H1 (cell line): ENCODE measurements around the gene PTPRT. TPM values are rescaled to one million over a fixed set of nuclear protein-coding genes. Genes with fewer than 3 reads are reported as not detected.

Experiments used
- CTBP2 ChIP-seq: IDR thresholded peaks from 2 replicates; pipeline ENCODE4 v1.7.0; 2011; ENCODE audit warnings: borderline replicate concordance, mild to moderate bottlenecking, moderate library complexity, mixed read lengths, low read length; ENCODE audit not compliant: insufficient read depth, insufficient read length
- JUN ChIP-seq: IDR thresholded peaks from 2 replicates; pipeline ENCODE4 v1.6.1; 2011; ENCODE audit warnings: low read depth, mild to moderate bottlenecking, improper control_type of control experiment, low read length
- NRF1 ChIP-seq: IDR thresholded peaks from 2 replicates; pipeline ENCODE4 v1.6.1; 2011; ENCODE audit warnings: mild to moderate bottlenecking, low read depth, low read length, improper control_type of control experiment
- POLR2AphosphoS5 ChIP-seq: IDR thresholded peaks from 2 replicates; pipeline ENCODE4 v1.6.1; 2011; ENCODE audit warnings: low read depth, low read length
- SP4 ChIP-seq: IDR thresholded peaks from 2 replicates; pipeline ENCODE4 v1.6.1; 2012; ENCODE audit warnings: low read length, inconsistent platforms
- SUZ12 ChIP-seq: fragments of 200-600 bp; sonication (generic); IDR thresholded peaks from 2 replicates; pipeline ENCODE4 v1.6.1; 2012; ENCODE audit warnings: mild to moderate bottlenecking, inconsistent platforms, low read length, moderate library complexity, mixed read lengths
- TCF12 ChIP-seq: IDR thresholded peaks from 2 replicates; pipeline ENCODE4 v1.6.1; 2011; ENCODE audit warnings: low read depth, mild to moderate bottlenecking, low read length
- polyA plus RNA-seq, 7 experiments: library from polyadenylated mRNA; depleted of rRNA in 3 of 7; stranded (reverse) in 5 of 7; unstranded in 2 of 7; fragments of >200 nt in 5 of 7; fragments of 200-250 nt in 2 of 7; gene quantifications; 1 replicate in 5 of 7; 2 replicates in 1 of 7; 4 replicates in 1 of 7; pipeline versions ENCODE4 v1.2.1 to v1.2.3, GENCODE V29; 2011 to 2013; ENCODE audit warnings: missing spikeins in 2 of 7, mixed read lengths in 2 of 7
- total RNA-seq: library from RNA; stranded (reverse); fragmentation: NEBNext Ultra II Directional; extraction: Animal tissue kit (Norgen Biotek cat#: 25700); gene quantifications from 2 replicates; pipeline ENCODE4 v1.2.1, GENCODE V29; 2021
- TF ChIP-seq, protein P1 (sequence below): fragments of 300-600 bp; sonication (generic); IDR thresholded peaks from 2 replicates; pipeline ENCODE4 v1.7.1; 2012; ENCODE audit warnings: low read length, moderate library complexity, mild to moderate bottlenecking, inconsistent platforms; ENCODE audit not compliant: insufficient replicate concordance

PTPRT gene
- total and polyA plus RNA-seq, 2 of the 8 experiments (the other 6 are each of a cell fraction or from before 2014, with no cell fraction given) = 0.33 to 1.8 TPM

DNA sequence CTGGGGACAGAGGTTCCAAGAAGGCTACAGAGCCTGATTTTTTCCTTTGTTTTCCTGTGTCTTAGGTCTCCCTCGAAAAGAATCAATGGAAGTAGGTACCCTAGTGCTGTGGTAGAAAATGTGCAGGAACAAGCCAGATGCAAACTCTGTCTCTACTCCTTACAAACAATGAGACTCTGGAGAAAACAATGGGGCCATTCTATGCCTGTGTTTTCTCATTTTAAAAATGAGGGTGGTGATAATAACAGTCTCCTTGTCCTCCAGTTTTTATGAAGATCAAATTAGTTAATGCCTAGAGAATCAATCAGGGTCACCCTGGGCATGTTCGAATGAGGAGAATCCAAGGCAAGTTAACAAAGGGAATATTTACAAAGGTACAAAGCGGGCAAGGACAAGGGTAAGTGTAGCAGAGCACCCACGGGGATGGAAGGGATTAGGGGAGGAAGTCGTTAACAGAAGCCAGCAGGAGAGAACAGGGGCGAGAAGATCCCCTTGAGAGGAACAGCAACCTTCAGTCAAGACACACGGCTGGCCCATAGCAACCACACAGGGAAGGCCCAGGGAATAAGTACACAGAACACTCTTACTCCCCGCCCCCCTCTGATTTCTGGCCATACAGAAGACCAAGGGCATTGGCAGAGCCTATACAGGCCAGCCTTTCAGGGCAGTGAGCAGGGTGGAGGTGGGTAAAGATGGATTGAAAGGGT lies 342.8 kb downstream of the PTPRT start (continued):
- no peak for TF ChIP-seq NRF1
- no peak for TF ChIP-seq TCF12
- TF ChIP-seq SUZ12 = no peak
- TF ChIP-seq JUN = no peak
- TF ChIP-seq CTBP2 = no peak
- no peak for TF ChIP-seq POLR2AphosphoS5
- TF ChIP-seq SP4 = no peak
- TF ChIP-seq, protein P1, sequence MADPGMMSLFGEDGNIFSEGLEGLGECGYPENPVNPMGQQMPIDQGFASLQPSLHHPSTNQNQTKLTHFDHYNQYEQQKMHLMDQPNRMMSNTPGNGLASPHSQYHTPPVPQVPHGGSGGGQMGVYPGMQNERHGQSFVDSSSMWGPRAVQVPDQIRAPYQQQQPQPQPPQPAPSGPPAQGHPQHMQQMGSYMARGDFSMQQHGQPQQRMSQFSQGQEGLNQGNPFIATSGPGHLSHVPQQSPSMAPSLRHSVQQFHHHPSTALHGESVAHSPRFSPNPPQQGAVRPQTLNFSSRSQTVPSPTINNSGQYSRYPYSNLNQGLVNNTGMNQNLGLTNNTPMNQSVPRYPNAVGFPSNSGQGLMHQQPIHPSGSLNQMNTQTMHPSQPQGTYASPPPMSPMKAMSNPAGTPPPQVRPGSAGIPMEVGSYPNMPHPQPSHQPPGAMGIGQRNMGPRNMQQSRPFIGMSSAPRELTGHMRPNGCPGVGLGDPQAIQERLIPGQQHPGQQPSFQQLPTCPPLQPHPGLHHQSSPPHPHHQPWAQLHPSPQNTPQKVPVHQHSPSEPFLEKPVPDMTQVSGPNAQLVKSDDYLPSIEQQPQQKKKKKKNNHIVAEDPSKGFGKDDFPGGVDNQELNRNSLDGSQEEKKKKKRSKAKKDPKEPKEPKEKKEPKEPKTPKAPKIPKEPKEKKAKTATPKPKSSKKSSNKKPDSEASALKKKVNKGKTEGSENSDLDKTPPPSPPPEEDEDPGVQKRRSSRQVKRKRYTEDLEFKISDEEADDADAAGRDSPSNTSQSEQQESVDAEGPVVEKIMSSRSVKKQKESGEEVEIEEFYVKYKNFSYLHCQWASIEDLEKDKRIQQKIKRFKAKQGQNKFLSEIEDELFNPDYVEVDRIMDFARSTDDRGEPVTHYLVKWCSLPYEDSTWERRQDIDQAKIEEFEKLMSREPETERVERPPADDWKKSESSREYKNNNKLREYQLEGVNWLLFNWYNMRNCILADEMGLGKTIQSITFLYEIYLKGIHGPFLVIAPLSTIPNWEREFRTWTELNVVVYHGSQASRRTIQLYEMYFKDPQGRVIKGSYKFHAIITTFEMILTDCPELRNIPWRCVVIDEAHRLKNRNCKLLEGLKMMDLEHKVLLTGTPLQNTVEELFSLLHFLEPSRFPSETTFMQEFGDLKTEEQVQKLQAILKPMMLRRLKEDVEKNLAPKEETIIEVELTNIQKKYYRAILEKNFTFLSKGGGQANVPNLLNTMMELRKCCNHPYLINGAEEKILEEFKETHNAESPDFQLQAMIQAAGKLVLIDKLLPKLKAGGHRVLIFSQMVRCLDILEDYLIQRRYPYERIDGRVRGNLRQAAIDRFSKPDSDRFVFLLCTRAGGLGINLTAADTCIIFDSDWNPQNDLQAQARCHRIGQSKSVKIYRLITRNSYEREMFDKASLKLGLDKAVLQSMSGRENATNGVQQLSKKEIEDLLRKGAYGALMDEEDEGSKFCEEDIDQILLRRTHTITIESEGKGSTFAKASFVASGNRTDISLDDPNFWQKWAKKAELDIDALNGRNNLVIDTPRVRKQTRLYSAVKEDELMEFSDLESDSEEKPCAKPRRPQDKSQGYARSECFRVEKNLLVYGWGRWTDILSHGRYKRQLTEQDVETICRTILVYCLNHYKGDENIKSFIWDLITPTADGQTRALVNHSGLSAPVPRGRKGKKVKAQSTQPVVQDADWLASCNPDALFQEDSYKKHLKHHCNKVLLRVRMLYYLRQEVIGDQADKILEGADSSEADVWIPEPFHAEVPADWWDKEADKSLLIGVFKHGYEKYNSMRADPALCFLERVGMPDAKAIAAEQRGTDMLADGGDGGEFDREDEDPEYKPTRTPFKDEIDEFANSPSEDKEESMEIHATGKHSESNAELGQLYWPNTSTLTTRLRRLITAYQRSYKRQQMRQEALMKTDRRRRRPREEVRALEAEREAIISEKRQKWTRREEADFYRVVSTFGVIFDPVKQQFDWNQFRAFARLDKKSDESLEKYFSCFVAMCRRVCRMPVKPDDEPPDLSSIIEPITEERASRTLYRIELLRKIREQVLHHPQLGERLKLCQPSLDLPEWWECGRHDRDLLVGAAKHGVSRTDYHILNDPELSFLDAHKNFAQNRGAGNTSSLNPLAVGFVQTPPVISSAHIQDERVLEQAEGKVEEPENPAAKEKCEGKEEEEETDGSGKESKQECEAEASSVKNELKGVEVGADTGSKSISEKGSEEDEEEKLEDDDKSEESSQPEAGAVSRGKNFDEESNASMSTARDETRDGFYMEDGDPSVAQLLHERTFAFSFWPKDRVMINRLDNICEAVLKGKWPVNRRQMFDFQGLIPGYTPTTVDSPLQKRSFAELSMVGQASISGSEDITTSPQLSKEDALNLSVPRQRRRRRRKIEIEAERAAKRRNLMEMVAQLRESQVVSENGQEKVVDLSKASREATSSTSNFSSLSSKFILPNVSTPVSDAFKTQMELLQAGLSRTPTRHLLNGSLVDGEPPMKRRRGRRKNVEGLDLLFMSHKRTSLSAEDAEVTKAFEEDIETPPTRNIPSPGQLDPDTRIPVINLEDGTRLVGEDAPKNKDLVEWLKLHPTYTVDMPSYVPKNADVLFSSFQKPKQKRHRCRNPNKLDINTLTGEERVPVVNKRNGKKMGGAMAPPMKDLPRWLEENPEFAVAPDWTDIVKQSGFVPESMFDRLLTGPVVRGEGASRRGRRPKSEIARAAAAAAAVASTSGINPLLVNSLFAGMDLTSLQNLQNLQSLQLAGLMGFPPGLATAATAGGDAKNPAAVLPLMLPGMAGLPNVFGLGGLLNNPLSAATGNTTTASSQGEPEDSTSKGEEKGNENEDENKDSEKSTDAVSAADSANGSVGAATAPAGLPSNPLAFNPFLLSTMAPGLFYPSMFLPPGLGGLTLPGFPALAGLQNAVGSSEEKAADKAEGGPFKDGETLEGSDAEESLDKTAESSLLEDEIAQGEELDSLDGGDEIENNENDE = no peak
